ENCODE data around the gene GADL1.

GADL1 gene

GRCh38 chr3:30872879-30873278 lies 21.6 kb downstream of the GADL1 start:
- TF ChIP-seq, protein P1, sequence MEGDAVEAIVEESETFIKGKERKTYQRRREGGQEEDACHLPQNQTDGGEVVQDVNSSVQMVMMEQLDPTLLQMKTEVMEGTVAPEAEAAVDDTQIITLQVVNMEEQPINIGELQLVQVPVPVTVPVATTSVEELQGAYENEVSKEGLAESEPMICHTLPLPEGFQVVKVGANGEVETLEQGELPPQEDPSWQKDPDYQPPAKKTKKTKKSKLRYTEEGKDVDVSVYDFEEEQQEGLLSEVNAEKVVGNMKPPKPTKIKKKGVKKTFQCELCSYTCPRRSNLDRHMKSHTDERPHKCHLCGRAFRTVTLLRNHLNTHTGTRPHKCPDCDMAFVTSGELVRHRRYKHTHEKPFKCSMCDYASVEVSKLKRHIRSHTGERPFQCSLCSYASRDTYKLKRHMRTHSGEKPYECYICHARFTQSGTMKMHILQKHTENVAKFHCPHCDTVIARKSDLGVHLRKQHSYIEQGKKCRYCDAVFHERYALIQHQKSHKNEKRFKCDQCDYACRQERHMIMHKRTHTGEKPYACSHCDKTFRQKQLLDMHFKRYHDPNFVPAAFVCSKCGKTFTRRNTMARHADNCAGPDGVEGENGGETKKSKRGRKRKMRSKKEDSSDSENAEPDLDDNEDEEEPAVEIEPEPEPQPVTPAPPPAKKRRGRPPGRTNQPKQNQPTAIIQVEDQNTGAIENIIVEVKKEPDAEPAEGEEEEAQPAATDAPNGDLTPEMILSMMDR (IDR thresholded peaks at IDR 0.05; ENCODE audit: control extremely low read depth, extremely low read depth, low read depth, missing control alignments), result no peak
- POLR2A ChIA-PET, result no interaction called here
- no peak for DNase-seq (ENCODE audit: extremely low spot score)
- CTCF ChIA-PET, result no interaction called here

DNA sequence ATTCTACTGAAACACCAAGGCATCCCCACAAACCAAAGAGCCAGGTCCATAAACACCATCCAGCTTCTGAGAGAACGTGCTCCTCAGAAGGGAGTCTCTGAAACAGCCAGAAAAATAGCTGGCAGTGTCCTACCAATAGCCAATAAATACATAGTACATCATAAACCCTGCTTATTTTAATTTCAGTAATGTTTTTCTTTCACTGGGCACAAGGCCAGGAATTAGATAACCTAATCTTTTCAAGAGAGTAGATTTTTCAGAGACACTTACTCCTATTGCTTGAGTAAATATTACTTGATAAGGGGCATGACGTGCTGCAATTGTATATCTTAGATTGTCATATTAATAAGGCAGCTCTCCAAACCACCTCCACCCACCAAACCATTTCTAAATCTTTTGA lies 22.7 kb downstream of the GADL1 start:
- TF ChIP-seq, protein P1 (IDR thresholded peaks at IDR 0.05; ENCODE audit: control extremely low read depth, extremely low read depth, low read depth, missing control alignments), result no peak
- no peak for DNase-seq (ENCODE audit: extremely low spot score)
- POLR2A ChIA-PET, result no interaction called here
- CTCF ChIA-PET, result no interaction called here

DNA sequence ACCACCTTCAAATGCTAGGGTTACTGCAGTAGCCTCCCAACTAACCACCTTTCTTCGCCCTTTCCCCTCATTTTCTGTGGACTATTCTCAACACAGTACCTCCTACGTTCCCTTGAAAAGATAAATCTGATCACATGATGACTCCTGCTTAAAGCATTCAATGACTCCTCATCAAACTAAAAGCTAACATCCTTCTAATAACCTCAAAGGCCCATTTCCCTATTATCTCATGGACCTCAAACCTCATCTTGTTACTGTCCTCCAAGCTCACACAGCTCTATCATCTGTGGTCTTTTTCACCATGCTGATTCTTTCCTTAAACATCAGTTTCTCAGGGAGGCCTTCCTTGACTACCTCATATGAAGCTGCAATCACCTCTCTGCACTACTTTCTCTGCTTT lies 29.6 kb downstream of the GADL1 start:
- DNase-seq (ENCODE audit: extremely low spot score), result no peak
- TF ChIP-seq, protein P1 (IDR thresholded peaks at IDR 0.05; ENCODE audit: control extremely low read depth, extremely low read depth, low read depth, missing control alignments), result no peak
- POLR2A ChIA-PET, result no interaction called here
- CTCF ChIA-PET, result no interaction called here

- CTCF ChIA-PET, result no interaction called here
- DNase-seq (ENCODE audit: extremely low spot score), result no peak
- POLR2A ChIA-PET, result no interaction called here
Observed at GRCh38 chr3:30864132-30864531, 30.3 kb downstream of the GADL1 start.

DNA sequence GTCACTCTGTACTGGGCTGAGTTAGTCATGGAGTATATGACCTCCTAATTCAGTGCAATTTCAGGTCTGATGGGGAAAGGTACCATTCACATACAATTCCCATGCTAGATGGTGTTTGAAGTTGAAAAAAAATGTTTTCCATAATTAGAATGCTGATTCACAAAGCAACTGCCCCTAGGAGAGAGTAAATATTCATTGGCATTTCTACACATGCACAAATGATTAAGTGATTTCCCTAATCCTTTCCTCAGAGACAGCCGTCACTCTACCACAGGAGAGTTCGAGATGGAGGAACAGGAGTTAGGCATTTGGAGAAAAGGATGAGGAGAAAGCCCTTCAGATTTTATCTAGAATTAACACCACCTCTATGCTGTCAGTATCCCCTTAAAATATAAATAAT lies 32.5 kb downstream of the GADL1 start:
- no peak for DNase-seq (ENCODE audit: extremely low spot score)
- ChIA-PET CTCF (interaction anchor here (1.2 to 2.5 kb wide), 3 partner anchors 8 to 72 kb away, joined by 3 to 8 read pairs (median 5); no protein-coding TSS in a partner anchor), POLR2A (no interaction called here)
- TF ChIP-seq, protein P1 (IDR thresholded peaks at IDR 0.05; ENCODE audit: control extremely low read depth, extremely low read depth, low read depth, missing control alignments), result no peak

More at GRCh38 chr3:30864132-30864531, 30.3 kb downstream of the GADL1 start:
- TF ChIP-seq, protein P1 (IDR thresholded peaks at IDR 0.05; ENCODE audit: control extremely low read depth, extremely low read depth, low read depth, missing control alignments), result no peak

GRCh38 chr3:30858894-30859389 lies 35.5 kb downstream of the GADL1 start:
- ChIA-PET POLR2A (no interaction called here), CTCF (no interaction called here)
- no peak for DNase-seq (ENCODE audit: extremely low spot score)
- TF ChIP-seq, protein P1 (IDR thresholded peaks at IDR 0.05; ENCODE audit: control extremely low read depth, extremely low read depth, low read depth, missing control alignments), result no peak

All from GM10248 (cell line).